A673 (cell line): ENCODE data around the gene NCEH1. TPM values are rescaled to one million over a fixed set of nuclear protein-coding genes. Genes with fewer than 3 reads are reported as not detected.
A peak's percentile ranks its signal among the peaks of the same experiment; 100 is the strongest.

Experiments
- BruUV-seq: library from RNA; stranded (reverse); fragments of 400-500 nt; replicated peaks from 2 replicates; lab custom pipeline; 2021; lab: Mats Ljungman, UMichigan
- CTCF ChIA-PET: fragments of 300-600 bp; sonication (Branson Sonifier 250); formaldehyde crosslinking; loops from one replicate; lab custom pipeline; 2022; ENCODE audit warnings: antibody characterized with exemption; lab: Charles Lee
- POLR2A ChIA-PET: fragments of 300-600 bp; sonication (Branson Sonifier 250); formaldehyde crosslinking; loops from one replicate; lab custom pipeline; 2022; ENCODE audit warnings: antibody characterized with exemption; ENCODE audit not compliant: low non-redundant PET; lab: Charles Lee
- DNase-seq: peaks from one replicate; pipeline ENCODE4 v3.0.0-alpha.2; 2015; ENCODE audit warnings: low spot score
- H3K27ac ChIP-seq: fragments of 200-600 bp; sonication (generic); 2 replicates; pipeline ENCODE4 v1.5.1; 2016; ENCODE audit warnings: mixed run types, low read depth, mild to moderate bottlenecking, mixed read lengths, antibody characterized with exemption, low read length; ENCODE audit not compliant: poor library complexity, severe bottlenecking
- H3K27me3 ChIP-seq: fragments of 200-600 bp; sonication (generic); replicated peaks from 2 replicates; pipeline ENCODE4 v1.6.1; 2017; ENCODE audit warnings: mixed run types, low read depth, mild to moderate bottlenecking, mixed read lengths, antibody characterized with exemption, low read length; ENCODE audit not compliant: insufficient read depth, poor library complexity
- H3K36me3 ChIP-seq: fragments of 200-600 bp; sonication (generic); 2 replicates; pipeline ENCODE4 v1.6.1; 2016; ENCODE audit warnings: mixed run types, mild to moderate bottlenecking, mixed read lengths, antibody characterized with exemption, low read length; ENCODE audit not compliant: insufficient read depth, poor library complexity, severe bottlenecking
- H3K4me1 ChIP-seq: fragments of 200-600 bp; sonication (generic); 2 replicates; pipeline ENCODE4 v1.6.1; 2017; ENCODE audit warnings: mixed run types, mild to moderate bottlenecking, mixed read lengths, antibody characterized with exemption, low read length; ENCODE audit not compliant: insufficient read depth, poor library complexity, severe bottlenecking
- H3K4me3 ChIP-seq: fragments of 200-600 bp; sonication (generic); 2 replicates; pipeline ENCODE4 v1.5.1; 2016; ENCODE audit warnings: low read depth, mixed run types, mild to moderate bottlenecking, mixed read lengths, low read length; ENCODE audit not compliant: poor library complexity, severe bottlenecking
- H3K9me3 ChIP-seq: fragments of 200-600 bp; sonication (generic); 2 replicates; pipeline ENCODE4 v1.6.1; 2016; ENCODE audit warnings: mixed run types, low read depth, mild to moderate bottlenecking, mixed read lengths, antibody characterized with exemption, low read length; ENCODE audit not compliant: poor library complexity, severe bottlenecking
- EZH2 ChIP-seq: fragments of 200-600 bp; sonication (generic); IDR thresholded peaks from 2 replicates; pipeline ENCODE4 v1.6.1; 2017; ENCODE audit warnings: borderline replicate concordance, low read depth, mild to moderate bottlenecking, mixed read lengths, antibody characterized with exemption, low read length; ENCODE audit not compliant: poor library complexity, severe bottlenecking
- intact Hi-C: fragments of 100-400 bp; cut with micrococcal nuclease; formaldehyde crosslinking; loops from one replicate; pipeline ENCODE4 v1.10.0; 2022; ENCODE audit not compliant: unreplicated experiment
- total RNA-seq: library from RNA; stranded (reverse); gene quantifications from 2 replicates; pipeline ENCODE4 v1.2.3, GENCODE V29; 2021
- TF ChIP-seq, protein P1 (sequence below): fragments of 300-800, 200-600 bp; sonication (generic); conservative IDR thresholded peaks from 2 replicates; pipeline ENCODE4 v1.5.1; 2017; ENCODE audit warnings: low read depth, mild to moderate bottlenecking, antibody characterized with exemption, low read length, moderate library complexity, mixed read lengths

The NCEH1 gene
- total RNA-seq, 1 experiment from 2014 or later, result 3.5 TPM

DNA sequence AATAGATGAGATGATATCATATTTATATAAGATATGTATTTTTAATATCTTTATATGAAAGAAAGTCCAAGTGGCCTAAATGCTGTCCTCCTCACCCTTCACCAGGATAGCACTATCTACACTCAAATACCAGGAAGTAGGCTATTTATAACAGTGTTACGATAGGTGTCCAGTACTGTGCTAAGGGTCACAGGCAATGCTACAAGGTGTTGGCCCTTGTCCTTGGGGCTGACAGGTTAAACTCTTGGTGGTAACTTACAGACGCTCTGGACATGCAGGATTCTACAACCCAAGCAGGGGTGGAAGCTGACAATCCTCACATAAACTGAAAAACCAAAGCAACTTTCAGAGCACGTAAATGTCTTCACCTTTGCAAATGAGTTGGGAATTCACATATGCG lies 22.3 kb downstream of the NCEH1 start:
- no peak for TF ChIP-seq EZH2
- TF ChIP-seq, protein P1, sequence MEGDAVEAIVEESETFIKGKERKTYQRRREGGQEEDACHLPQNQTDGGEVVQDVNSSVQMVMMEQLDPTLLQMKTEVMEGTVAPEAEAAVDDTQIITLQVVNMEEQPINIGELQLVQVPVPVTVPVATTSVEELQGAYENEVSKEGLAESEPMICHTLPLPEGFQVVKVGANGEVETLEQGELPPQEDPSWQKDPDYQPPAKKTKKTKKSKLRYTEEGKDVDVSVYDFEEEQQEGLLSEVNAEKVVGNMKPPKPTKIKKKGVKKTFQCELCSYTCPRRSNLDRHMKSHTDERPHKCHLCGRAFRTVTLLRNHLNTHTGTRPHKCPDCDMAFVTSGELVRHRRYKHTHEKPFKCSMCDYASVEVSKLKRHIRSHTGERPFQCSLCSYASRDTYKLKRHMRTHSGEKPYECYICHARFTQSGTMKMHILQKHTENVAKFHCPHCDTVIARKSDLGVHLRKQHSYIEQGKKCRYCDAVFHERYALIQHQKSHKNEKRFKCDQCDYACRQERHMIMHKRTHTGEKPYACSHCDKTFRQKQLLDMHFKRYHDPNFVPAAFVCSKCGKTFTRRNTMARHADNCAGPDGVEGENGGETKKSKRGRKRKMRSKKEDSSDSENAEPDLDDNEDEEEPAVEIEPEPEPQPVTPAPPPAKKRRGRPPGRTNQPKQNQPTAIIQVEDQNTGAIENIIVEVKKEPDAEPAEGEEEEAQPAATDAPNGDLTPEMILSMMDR, result no peak
- Histone ChIP-seq H3K27me3 (no peaks in the 10 kb centered on the region), H3K9me3 (no peaks in the 10 kb centered on the region), H3K36me3 (no peaks in the 10 kb centered on the region), H3K4me3 (no peak overlapping the region), H3K4me1 (no peaks in the 10 kb centered on the region), H3K27ac (no peak overlapping the region)
- CTCF ChIA-PET, result no interaction called here
- intact Hi-C loops, result no loop called here
- DNase-seq, result no peak
- no TSS peak for BruUV-seq
- POLR2A ChIA-PET, result no interaction called here

DNA sequence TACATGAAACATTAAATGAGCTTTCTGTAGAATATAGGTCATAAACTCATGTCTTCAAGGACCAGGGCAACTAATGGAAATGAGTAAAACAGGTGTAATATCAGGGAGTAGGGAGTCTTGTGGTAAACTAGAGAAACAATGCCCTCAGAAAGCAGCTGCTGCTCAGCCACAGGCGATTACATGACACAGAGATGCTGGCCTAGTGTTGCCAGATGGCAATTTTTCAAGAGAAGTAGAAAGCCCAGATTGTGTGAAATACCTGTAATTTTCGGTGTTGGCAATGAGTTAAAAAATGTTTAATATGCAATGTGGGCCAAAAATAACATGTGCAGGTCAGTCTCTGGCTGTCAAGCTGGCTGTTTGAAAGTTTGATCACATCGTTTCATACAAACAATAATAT lies 23.4 kb downstream of the NCEH1 start:
- BruUV-seq, result no TSS peak
- intact Hi-C loops, result no loop called here
- no peak overlapping the region for H3K4me3 ChIP-seq
- no peak for TF ChIP-seq EZH2
- TF ChIP-seq, protein P1, result no peak
- POLR2A ChIA-PET, result no interaction called here
- CTCF ChIA-PET, result no interaction called here
- H3K36me3 ChIP-seq, result no peaks in the 10 kb centered on the region
- H3K27ac ChIP-seq, result no peak overlapping the region
- H3K4me1 ChIP-seq, result no peaks in the 10 kb centered on the region
- H3K9me3 ChIP-seq, result no peaks in the 10 kb centered on the region
- H3K27me3 ChIP-seq, result no peaks in the 10 kb centered on the region
- DNase-seq, result no peak

DNA sequence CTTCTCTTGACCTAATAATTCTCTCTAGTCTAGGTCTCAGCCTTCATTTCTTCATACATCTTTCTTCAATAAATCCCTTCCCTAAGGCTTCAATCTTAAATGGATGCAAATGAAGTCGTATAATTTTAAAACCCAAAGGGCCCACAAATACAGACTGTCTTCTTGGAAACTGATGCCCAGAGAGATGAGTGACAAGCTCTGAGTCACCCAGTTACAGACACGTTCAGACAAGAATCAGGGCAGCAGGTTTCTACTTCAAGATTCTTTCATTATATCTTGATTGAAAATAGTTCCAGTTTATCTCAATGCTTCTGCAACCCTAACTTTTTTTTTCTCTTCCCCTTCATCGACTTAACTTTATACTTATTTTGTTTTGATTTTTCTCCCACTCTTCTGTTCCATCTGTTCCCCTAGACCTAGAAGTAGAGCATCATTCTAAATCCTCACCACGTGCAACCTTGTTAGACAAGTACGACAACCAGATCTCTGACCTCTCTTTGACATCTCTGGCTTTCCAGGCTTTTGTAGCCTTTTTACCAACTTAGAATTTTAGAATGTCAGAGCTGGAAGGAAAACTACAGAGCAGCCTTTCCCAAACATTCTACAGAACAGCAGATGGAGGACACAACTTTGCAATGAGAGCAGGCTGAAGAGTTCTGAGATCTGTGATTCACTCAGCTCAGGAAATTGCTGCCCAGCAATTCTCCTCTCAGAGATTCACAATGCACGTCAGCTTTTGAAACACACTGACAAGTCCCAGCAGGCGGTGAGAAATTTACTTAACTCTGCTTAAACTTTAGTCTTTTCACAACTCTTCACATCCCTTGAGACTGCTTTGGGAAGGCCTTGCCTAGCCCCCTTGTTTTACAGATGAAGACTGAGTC lies 25.3 kb downstream of the NCEH1 start:
- no peak overlapping the region for H3K4me3 ChIP-seq
- DNase-seq, result peak; percentile 7
- intact Hi-C loops, result no loop called here
- H3K4me1 ChIP-seq, result no peaks in the 10 kb centered on the region
- no peaks in the 10 kb centered on the region for H3K36me3 ChIP-seq
- CTCF ChIA-PET, result interaction anchor here (0.5 to 1.3 kb wide), 2 partner anchors 13 to 866 kb away, joined by 3 to 7 read pairs; no protein-coding TSS in a partner anchor
- POLR2A ChIA-PET, result no interaction called here
- TF ChIP-seq, protein P1, result no peak
- TF ChIP-seq EZH2, result no peak
- H3K9me3 ChIP-seq, result no peaks in the 10 kb centered on the region
- BruUV-seq, result no TSS peak
- no peak overlapping the region for H3K27ac ChIP-seq
- no peaks in the 10 kb centered on the region for H3K27me3 ChIP-seq
